Anterior cingulate cortex (tissue), 58 donors: ENCODE data around the gene CDH13.

Experiments used
- DNase-seq, 58 donors: peaks; one replicate each; lab custom pipeline; 2025; lab: John Stamatoyannopoulos, UW

The CDH13 gene

DNA sequence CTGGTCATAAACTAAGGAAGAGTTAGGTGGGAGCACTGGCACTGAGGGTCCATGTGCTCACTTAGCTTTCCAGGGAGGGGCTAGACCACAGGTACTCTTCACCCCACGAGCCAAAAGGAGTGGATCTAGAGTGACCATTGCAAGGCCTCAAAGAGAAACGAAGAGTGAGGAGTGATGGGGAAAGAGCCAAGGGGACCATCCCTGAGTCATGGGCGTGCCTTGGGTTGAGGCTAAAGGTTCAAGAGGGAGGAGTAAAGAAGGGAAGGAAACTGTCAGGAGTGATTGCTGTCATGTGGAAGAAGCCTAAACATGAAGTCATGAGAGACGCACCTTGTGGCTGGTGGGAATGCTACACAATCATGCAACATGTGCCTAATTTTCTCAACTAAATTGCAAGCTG, 141.0 kb downstream of the CDH13 start:
- no peak for DNase-seq

DNA sequence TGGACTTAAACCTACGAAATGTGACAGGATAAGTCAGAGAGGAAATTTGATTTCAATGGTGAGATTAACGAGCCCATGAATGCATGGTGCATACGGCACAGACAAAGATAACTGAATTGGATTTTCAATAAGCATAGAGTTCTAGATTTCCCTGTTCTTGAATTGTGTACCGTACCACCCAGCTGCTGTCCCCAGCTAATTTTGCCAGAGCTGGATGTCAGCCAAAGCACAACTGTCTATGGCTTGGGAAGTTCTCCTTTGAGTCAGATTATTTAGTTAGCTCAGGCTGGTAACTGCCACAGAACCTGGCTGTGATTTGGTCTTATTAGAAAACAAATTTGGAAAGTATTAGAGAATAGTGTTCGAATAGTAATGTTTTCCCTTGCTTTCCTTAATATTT, 143.1 kb downstream of the CDH13 start:
- peak in 18 of 58 donors; percentile 3 to 52 (median 12) for DNase-seq

DNA sequence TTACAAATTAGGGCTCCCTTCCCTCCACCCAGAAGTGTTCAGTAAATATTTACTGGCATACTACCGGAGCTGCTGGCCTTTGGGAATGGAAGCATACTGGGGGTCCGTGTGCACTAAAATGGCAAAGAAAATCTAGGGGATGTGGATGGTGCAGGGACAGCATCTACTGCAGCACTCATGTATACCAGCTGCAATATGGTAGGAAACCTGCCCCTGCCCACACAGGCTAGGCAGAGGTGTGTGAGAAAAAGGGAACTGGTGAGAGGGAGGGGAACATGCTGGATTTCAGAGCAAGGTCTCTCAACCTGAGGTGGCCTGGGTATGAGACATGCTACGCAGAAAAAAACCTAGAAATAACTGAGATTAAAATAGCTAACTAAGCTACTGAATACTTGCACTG, 145.4 kb downstream of the CDH13 start:
- no peak for DNase-seq

DNA sequence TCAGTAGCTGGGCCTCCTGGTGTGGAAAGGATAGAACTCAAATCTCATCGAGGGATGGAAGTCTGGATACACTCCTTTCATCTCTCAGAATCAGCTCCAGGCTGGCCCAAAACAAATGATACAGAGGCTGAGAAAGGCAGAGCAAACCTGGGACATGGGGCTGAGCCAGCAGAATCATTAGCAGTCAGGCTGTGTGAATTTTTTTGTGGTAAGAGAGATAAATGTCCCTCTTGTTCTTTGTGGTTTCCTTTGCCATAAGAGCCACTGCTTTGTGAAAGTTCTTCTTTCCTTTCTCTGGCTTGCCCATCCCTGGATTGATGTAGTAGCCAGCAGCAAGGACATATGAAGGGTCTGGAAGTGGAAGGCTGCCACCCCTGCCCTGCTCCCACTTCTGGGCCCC, 146.2 kb downstream of the CDH13 start:
- DNase-seq, result no peak

DNA sequence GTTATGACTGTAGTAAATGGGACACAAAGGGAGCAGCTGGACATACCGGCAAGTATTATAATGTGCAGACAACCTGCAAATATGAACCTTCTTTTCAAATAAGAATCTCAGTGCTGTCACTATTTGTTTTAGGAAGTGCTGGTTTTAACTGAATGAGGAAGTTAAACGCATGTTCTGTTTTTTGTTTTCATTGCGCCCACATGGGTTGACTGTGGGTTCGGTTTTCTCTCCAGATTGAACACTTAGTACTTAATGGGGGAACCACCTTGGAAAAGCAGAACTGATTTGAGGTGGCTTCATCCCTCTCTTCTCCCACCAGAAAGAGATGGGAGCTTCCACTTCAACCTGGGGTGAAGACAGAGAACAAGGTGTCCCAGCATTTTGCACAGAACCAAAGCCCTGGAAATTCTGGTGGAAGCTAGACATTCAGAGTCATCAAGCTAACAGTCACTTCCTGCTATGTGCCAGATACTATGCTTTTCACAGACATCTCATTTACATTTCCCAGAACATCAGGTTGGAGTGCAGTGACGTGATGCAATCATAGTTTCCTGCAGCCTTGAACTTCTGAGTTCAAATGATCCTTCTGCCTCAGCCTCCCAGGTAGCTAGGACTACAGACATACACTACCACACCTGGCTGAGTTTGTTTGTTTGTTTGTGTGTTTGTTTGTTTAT, 149.8 kb downstream of the CDH13 start:
- DNase-seq, result peak in 2 of 58 donors; percentile 7 to 27

DNA sequence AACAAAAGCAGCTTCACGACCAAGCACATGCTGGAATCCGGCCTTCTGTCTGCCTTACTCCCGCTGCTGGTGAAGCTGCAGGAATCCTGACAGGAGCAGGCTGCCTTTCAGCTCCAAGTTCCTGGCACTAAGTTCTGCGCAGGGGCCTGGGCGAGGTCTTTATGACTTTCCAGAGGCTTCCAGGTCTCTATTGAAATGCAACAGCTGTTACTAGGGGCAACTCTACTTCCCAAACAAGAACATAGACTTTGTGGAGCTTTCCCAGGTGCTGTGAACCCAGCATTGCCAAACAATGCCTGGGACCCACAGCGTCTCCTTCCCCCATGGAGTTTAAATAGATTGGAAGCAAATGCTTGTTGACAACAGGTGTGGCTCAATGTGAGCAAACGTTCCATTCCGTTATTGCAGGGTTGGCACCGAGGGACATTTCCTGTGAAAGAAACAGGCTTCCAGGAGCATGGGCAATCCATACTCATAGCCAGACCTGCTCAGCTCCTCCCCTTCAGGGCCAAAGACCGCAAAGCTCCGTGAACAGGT, 156.0 kb downstream of the CDH13 start:
- DNase-seq, result peak in 1 of 58 donors; percentile 26

DNA sequence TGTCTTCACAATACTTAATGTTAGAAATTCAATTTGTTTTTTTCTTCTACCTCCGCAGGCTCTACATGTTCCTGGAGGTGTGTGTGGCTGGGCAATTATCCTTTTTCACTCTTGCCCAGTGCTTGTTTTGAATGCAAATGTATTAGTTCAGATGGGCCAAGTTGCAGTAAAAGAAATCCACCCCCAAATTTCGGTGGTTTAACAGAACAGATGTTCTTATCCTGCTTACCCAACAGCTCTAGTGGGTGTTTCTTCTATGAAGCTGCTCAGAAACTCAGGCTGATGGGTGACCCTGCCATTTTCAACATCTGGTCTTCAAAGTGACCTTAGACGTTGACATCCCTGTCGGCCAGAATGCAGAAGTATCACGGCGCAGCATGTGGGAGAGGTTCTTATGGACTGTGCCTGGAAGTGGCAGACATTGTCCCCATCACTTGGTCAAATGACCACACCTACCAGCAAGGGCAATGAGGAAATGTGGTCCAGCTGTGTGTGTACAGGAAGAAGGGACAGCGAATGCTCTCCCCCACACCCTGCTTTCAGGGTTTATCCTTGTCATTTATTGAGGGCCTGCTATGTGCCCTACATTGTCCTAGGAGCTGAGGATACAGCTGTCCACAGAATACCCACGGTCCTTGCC, 157.3 kb downstream of the CDH13 start:
- no peak for DNase-seq

DNA sequence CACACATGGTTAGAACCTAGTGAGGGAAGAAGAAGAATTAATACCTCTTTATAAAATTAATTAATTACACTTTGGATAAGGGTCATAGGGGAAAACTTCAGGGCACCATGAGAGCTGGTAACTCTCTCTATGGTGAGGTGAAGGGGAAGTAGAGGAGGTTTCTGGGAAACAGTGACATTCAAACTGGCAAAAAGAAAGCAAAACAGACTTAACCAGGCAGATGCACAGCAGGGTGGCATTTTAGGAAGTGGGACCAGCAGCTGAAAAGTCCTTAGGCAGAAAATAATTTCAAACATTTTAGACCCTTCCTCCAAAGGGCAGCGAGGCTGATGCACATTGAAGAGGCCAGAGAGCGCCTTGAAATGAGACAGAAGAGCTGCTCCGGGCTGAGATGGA, 157.8 kb downstream of the CDH13 start:
- DNase-seq, result no peak

DNA sequence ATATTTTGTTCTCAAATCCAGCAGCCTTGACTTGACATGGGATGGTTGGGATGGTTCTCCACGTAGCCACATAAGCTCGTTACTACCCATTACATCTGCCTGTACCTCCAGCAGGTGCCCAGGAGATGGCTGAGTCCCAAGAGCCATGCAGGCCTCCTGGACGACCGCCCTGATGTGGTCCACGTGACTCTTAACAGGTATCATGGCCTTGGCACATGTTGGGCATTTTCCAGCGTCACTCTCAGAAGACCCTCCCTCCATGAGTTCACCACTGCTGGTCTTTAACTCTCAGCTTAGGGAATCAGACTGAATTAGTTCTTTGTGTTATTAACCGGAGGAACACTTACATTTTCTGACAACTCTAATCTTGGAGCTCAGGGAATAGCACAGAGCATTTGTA, 161.5 kb downstream of the CDH13 start:
- DNase-seq, result no peak

DNA sequence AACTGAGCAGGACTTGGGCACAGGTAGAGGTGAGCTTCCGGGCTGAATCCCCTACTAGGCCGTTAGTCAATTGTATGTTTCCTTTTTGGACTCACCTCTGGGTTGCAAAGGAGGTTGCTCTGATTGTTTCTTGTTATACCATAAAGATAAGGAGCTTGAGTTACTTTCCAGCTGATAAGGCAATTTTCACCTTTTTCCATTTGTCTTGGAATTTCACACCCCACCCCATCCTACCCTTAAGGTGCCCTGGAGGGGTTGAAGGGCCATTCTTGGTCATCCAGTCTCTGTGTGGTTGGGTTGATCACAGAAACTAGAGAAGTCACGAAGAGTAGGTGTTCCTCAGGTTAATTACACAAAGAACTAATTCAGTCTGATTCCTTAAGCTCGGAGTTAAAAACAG, 162.2 kb downstream of the CDH13 start:
- DNase-seq, result no peak

DNA sequence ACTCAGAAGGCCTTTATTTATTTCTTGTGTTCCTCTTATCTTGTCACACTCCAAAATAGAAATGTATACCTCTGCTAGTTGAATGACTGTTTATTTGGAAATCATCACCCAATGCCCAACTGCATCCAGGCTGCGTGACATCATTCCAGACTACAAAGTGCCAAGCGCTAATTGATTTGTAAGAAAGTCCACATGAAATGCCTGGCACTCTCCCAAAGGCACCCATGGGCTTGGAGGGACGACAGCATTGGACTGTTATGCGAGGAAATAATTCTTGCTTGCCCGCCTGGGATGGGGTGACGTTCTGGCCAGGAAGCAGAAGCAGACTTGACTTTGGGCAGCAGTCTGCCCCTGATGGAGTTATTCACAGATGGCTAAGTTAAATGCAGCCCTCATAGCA, 165.9 kb downstream of the CDH13 start:
- DNase-seq, result peak in 1 of 58 donors; percentile 49

DNA sequence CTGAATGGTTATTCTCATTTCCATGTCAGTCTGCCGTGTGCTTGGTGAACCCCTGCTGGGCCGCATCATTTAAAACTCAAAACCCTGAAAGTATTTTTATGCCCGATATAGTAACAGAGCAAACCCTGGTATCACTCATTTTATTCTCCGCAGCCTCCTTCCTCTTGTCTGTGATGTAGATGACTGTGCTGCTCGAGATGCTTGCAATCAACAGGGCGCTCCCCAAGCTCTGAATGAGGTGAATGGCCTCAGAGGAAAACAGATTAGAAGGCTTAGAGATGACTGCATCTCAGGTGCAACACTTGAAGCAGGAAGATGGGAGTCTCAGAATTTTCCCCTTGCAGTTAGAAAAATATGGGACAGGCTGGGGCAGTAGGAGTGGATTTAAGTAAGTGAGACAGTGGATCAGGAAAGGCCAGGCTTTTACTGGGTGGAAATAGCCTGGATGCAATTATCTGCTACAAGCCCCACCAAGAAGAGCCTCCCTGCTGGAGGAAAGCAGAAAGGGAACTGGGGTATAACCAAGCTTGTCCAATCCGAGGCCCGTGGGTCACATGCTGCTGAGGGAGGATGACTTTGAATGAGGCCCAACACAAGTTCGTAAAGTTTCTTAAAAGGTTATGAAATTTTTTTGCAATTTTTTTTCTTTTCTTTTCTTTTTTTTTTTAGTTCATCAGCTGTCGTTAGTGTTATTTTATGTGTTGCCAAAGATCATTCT, 166.9 kb downstream of the CDH13 start:
- DNase-seq, result no peak

DNA sequence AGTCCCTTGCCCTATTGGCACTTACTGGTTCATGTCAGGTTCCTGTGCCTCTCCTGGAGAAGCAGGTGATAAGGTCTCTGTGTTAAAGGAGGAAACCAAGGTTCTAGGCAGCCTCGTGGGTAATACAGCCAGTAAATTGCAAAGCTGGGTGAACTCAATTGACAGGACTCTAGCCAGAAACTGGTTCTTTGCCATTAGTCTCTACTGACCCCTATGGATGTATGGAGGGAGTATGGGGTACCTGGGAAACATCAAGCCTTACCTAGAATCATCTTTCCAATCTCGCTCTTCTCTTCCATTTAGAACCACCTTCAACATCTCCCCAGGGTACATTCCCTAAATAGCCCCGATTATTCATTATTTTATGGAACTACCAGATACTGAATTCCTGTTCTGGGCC, 169.3 kb downstream of the CDH13 start:
- DNase-seq, result no peak

DNA sequence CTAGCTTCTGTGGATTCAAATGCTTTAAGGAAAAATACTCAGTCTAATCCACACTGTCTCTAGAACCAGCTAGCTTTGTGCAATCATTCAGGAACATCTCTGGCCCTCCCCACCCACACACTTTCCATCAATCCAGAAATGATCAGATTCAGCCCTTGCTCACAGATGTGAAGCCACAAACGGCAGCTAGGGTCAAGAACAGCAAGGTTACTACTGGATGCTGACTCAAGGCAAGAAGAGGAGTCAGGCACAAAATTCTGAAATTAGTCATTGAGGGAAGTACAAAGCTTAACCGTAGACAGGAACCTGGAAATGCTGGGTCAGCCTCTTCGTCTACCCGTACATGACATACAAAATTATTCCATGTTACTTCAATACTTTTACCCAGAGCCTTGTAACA, 174.6 kb downstream of the CDH13 start:
- DNase-seq, result no peak

DNA sequence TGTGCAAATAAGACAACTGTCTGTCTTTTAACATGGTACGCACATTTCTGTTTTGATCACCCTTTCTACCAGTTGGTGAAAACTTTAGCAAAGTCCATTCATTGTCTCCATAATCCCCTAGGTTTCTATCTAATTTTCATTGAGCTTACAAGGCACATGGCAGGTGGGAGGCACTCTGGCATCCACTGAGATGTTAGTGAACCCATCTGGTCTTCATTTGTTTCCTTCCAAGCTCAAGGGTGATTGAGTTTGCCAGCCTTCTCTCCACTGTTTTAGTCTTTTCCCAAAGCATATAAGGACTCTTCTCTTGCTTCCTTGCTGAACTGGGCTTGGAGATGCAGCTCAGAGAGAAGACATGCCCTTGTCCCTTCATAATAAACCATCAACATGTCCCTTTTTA, 179.1 kb downstream of the CDH13 start:
- DNase-seq, result peak in 3 of 58 donors; percentile 2 to 33 (median 18)

DNA sequence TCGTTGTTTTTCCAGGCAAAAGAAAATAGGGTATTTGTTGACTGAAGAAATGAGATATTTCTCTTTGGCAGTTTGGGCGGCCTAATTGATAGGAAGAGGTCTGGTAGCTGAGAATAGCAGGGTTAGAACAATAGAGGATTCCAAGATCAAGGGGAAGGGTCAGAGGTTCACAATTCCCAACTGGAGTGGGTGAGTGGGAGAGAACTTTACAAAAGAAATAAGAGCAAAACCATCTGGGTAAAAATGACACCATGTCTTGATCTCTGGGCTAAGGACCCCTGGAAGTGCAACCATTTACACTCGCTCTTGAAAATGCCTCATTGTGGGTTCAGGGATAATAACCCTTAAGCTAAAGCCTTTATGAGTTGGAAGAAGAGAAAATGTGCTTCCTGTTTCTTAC, 180.5 kb downstream of the CDH13 start:
- DNase-seq, result no peak

DNA sequence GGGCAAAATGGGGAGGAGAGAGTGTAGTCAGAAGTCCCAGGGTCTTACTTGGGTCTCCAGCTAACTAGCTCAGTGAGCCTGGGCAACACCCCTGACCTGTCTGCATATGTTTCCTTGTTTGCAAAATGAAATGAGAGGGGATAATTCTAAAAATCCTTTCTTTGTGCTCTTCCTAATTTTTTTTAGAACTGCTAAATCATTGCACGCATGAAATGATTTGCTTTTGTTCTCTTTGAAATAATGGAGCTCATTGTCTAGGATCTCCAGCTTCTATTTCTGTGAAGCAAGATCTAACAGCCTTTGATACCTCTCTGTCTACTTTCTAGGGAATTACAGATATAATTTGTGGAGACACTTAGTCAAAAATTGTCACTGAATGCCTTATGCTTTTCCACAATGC, 181.3 kb downstream of the CDH13 start:
- peak in 1 of 58 donors; percentile 19 for DNase-seq

DNA sequence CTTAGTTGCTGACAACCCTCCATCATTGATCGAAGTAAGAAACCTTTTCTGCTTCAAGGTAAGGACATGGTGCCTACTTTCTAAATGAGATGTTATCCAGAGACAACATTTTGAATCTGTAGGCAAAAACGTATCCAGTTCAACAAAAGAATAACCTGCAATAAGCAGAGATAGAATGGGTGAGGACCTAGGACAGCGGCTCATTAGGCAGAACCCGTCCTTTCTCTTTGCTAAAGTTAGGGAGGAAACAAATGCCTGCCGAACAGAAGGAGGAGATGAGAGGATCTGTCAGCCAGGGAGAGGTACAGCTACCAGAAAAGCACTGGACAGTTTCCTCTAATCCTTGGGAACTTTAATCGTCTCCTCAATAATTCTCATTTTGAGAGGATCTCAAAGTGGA, 183.3 kb downstream of the CDH13 start:
- no peak for DNase-seq

DNA sequence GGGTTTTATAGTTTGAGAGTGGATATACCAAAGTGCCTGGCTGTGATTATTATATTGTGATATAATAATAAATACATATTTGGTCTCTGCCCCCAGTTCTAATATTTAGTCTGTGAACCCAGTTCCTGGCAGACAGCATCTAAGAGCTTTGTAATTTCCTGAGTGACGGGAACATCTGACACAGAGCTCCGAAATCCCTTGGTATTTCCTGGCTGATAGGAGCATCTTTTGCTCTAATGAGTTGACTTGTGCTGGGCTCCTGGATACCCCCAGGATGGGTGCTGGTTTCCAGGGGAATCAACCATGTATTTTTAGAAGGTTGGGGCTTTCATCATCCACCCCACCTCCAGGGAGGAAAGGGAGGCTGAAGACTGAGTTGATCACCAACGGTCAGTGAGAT, 187.3 kb downstream of the CDH13 start:
- no peak for DNase-seq

DNA sequence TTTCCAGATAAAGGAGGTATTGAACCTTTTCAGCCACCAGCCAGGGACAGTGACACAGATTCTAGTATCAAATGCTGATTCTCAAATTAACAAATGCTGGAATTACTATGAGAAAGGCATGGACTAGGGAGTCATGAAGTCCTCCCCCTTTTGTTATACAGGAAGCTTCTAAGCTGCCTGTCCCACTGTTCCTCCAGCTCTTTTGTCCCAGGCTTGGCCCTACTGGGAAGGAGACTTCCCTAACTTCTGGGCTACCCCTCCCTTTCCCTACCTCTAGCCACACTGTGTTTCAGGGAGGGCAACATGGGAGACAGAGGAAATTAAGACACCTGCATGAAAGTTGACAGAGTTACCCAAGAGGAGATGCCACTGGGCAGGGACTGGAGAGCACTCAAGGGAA, 192.5 kb downstream of the CDH13 start:
- DNase-seq, result no peak

DNA sequence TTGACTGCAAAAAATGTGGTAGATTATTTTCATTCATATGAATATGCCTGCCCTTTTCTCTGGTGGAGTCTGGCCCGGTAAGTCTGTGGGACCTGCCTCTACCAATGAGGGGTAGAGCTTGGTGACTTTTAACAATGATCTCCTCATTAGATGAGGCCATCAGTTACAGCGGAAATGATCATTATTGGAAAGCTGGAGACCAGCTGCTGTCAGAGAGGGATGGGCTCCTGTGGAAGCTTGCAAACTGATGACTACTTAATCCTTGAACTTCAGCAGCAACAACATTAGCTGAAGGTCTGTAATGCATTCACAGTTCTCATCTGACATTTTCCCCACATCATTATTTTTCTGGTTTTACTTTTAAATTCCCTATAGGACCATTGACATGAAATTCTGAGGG, 194.1 kb downstream of the CDH13 start:
- no peak for DNase-seq

DNA sequence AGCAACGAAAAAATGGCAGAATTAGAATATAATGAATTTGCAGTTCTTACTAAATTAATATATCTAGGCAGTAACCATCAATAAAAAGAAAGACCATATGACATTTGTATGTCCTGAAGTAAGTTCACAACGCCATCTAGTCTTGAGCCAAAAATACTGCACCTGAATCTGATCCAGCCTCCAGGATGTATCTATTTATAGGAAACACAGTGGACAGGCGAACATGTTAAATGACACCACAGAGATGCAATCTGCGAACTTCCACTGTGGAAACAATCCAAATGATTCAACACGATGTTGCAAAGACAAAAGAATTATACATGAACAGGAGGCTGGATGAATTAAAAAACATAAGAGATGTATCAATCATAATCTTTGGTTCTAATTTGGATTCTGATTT, 197.6 kb downstream of the CDH13 start:
- no peak for DNase-seq
